ENCODE data around the gene PVRIG. TPM values are rescaled to one million over a fixed set of nuclear protein-coding genes. Genes with fewer than 3 reads are reported as not detected.

PVRIG gene
- total and polyA plus RNA-seq, 4 donors, result 0.41 to 1.6 (median 0.67) TPM

DNA sequence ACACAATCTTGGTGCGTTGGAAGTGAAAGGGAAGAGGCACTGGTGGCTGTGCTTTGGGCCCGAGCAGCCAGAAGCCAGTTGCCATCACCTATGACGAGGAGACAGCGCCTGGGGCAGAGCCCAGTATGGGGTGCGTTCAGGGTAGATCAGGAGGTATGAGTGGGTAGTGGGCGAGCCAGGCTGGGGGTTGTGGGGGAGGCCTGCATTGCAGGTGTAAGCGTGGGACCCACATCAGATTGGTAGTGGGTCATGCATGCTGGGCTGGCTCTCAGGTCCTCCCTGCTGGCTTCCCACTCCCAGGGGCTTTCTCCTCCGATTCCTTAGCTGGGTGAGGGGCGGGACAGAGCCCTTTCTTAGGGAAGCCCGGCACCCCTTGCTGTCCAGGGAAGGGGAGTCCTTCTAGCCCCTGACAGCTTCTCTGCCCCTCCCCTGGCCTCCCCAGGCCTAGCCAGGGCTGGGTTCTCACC lies 445 bp upstream of the PVRIG start:
- no peak for DNase-seq
- H3K9ac ChIP-seq (ENCODE audit: insufficient read depth in 1 of 2, low read length in 2 of 2), result no peak overlapping the region
- WGBS, 2 donors, result 86 to 96% methylated on average over 10 of the region's 10 CpGs

GRCh38 chr7:100220586-100221230 lies 959 bp downstream of the PVRIG start:
- peak overlapping the region in 1 of 2 donors; percentile 11 for H3K27ac ChIP-seq (ENCODE audit: low read depth in 1 of 2, low read length in 1 of 2)

More for the DNA sequence above, 445 bp upstream of the PVRIG start:
- H3K9me3 ChIP-seq (ENCODE audit: control insufficient read depth in 4 of 4, insufficient read depth in 3 of 4, low read length in 3 of 4), result no peaks in the 10 kb centered on the region
- no peak for TF ChIP-seq CTCF (IDR thresholded peaks at IDR 0.05; ENCODE audit: control extremely low read depth, extremely low read depth)
- H3K4me3 ChIP-seq, result no peak overlapping the region
- no peak for ATAC-seq (ENCODE audit: insufficient read depth, low FRiP score)
- H3K27me3 ChIP-seq (ENCODE audit: control insufficient read depth in 3 of 3, insufficient read depth in 3 of 3, low read length in 2 of 3), result no peaks in the 10 kb centered on the region
- no peak overlapping the region for H3K27ac ChIP-seq (ENCODE audit: low read depth in 1 of 2, low read length in 1 of 2)
- no peaks in the 10 kb centered on the region for H3K4me1 ChIP-seq (ENCODE audit: control insufficient read depth in 5 of 5, insufficient read depth in 5 of 5, low read length in 5 of 5)
- peaks cover 0 to 22% (median 2%) of the 10 kb centered on the region in 4 donors for H3K36me3 ChIP-seq (ENCODE audit: control insufficient read depth in 4 of 4, insufficient read depth in 4 of 4, low read length in 4 of 4)

DNA sequence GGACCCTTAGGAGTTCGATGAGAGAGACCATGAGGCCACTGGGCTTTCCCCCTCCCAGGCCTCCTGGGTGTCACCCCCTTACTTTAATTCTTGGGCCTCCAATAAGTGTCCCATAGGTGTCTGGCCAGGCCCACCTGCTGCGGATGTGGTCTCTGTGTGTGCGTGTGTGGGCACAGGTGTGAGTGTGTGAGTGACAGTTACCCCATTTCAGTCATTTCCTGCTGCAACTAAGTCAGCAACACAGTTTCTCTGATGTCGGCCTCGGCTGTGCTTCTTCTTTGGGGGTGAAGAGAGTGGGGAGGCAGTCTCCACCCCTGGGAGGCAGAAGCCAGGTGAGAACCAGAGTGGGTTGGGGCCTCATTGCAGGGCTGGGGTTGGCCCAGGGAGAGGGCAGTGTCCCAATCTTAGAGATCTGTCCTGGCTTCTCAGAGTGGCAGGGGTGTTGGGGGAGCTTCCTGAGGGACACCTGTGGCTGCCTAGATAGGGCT lies 1.5 kb downstream of the PVRIG start:
- Histone ChIP-seq H3K27me3 (ENCODE audit: control insufficient read depth in 3 of 3, insufficient read depth in 3 of 3, low read length in 2 of 3) (no peaks in the 10 kb centered on the region), H3K27ac (ENCODE audit: low read depth in 1 of 2, low read length in 1 of 2) (no peak overlapping the region), H3K9me3 (ENCODE audit: control insufficient read depth in 4 of 4, insufficient read depth in 3 of 4, low read length in 3 of 4) (no peaks in the 10 kb centered on the region), H3K4me3 (no peak overlapping the region), H3K36me3 (ENCODE audit: control insufficient read depth in 4 of 4, insufficient read depth in 4 of 4, low read length in 4 of 4) (peaks cover 0 to 23% (median 2%) of the 10 kb centered on the region in 4 donors), H3K9ac (ENCODE audit: insufficient read depth in 1 of 2, low read length in 2 of 2) (no peak overlapping the region), H3K4me1 (ENCODE audit: control insufficient read depth in 5 of 5, insufficient read depth in 5 of 5, low read length in 5 of 5) (no peaks in the 10 kb centered on the region)
- no peak for TF ChIP-seq CTCF (IDR thresholded peaks at IDR 0.05; ENCODE audit: control extremely low read depth, extremely low read depth)
- WGBS, 2 donors, result 73 to 78% methylated on average over 5 of the region's 5 CpGs
- DNase-seq (no peak), ATAC-seq (ENCODE audit: insufficient read depth, low FRiP score) (no peak)

More at GRCh38 chr7:100220586-100221230, 959 bp downstream of the PVRIG start:
- no peak for TF ChIP-seq CTCF (IDR thresholded peaks at IDR 0.05; ENCODE audit: control extremely low read depth, extremely low read depth)
- ATAC-seq (ENCODE audit: insufficient read depth, low FRiP score) (no peak), DNase-seq (no peak)
- H3K9ac ChIP-seq (ENCODE audit: insufficient read depth in 1 of 2, low read length in 2 of 2), result no peak overlapping the region
- no peaks in the 10 kb centered on the region for H3K27me3 ChIP-seq (ENCODE audit: control insufficient read depth in 3 of 3, insufficient read depth in 3 of 3, low read length in 2 of 3)
- H3K4me1 ChIP-seq (ENCODE audit: control insufficient read depth in 5 of 5, insufficient read depth in 5 of 5, low read length in 5 of 5), result no peaks in the 10 kb centered on the region
- 85% methylated on average over 22 of the region's 22 CpGs for WGBS, 2 donors
- H3K9me3 ChIP-seq (ENCODE audit: control insufficient read depth in 4 of 4, insufficient read depth in 3 of 4, low read length in 3 of 4), result no peaks in the 10 kb centered on the region
- peaks cover 0 to 22% (median 2%) of the 10 kb centered on the region in 4 donors for H3K36me3 ChIP-seq (ENCODE audit: control insufficient read depth in 4 of 4, insufficient read depth in 4 of 4, low read length in 4 of 4)
- H3K4me3 ChIP-seq, result no peak overlapping the region
